Measurements from ENCODE around the gene SERP1. TPM values are rescaled to one million over a fixed set of nuclear protein-coding genes. Genes with fewer than 3 reads are reported as not detected.
A peak's percentile ranks its signal among the peaks of the same experiment; 100 is the strongest.

The SERP1 gene
- total and polyA plus RNA-seq, 4 donors: 84.7 to 310 (median 154) TPM

DNA sequence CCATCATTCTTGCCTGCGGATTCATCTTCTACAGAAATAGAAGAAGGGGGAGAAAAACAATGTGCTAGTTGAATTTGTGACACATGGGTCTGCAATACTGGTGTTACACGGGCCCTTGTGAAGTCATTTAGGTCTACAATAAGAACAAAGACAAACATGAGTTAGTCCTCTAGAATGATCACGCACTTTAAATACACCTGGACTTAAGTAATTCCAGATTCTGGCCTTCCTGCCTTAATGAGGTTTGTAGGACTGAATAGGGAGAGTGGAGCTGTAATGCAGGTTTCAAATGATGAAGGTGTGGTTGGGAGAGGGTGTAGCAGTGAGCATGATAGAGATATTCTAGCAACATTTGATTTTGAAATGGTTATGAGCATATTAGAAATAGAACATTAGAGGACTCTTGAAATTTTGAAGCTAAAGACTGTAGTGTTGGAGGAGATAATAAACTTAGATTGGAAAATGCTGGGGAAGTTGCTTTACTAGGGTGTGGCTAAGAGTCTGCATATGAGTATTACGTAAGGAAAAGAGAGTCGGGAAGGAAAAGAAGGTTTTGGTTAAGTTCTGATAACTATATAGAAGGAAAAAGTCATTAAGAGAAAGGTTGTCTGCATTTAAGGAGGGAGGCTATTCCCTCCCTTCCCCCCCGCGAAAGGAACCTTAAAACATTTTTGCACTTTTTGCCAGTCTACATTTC is 897 bp upstream of the SERP1 start:
- peaks cover 2 to 20% (median 7%) of the 10 kb centered on the region in 5 donors for H3K4me1 ChIP-seq (ENCODE audit: control insufficient read depth in 5 of 5, insufficient read depth in 5 of 5, low read length in 5 of 5)
- H3K27me3 ChIP-seq (ENCODE audit: control insufficient read depth in 3 of 3, insufficient read depth in 3 of 3, low read length in 2 of 3): no peaks in the 10 kb centered on the region
- peak overlapping the region; percentile 93 to 97 for H3K27ac ChIP-seq (ENCODE audit: low read depth in 1 of 2, low read length in 1 of 2)
- WGBS, 2 donors: 13 to 17% methylated on average over 7 of the region's 7 CpGs
- H3K9me3 ChIP-seq (ENCODE audit: control insufficient read depth in 4 of 4, insufficient read depth in 3 of 4, low read length in 3 of 4): no peaks in the 10 kb centered on the region
- DNase-seq: no peak
- H3K9ac ChIP-seq (ENCODE audit: insufficient read depth in 1 of 2, low read length in 2 of 2): peak overlapping the region; percentile 92 to 96
- H3K36me3 ChIP-seq (ENCODE audit: control insufficient read depth in 4 of 4, insufficient read depth in 4 of 4, low read length in 4 of 4): peaks cover 4 to 15% (median 7%) of the 10 kb centered on the region in 4 donors
- no peak for TF ChIP-seq CTCF (IDR thresholded peaks at IDR 0.05; ENCODE audit: control extremely low read depth, extremely low read depth)
- H3K4me3 ChIP-seq: peak overlapping the region; percentile 70
- no peak for ATAC-seq (ENCODE audit: insufficient read depth, low FRiP score)

DNA sequence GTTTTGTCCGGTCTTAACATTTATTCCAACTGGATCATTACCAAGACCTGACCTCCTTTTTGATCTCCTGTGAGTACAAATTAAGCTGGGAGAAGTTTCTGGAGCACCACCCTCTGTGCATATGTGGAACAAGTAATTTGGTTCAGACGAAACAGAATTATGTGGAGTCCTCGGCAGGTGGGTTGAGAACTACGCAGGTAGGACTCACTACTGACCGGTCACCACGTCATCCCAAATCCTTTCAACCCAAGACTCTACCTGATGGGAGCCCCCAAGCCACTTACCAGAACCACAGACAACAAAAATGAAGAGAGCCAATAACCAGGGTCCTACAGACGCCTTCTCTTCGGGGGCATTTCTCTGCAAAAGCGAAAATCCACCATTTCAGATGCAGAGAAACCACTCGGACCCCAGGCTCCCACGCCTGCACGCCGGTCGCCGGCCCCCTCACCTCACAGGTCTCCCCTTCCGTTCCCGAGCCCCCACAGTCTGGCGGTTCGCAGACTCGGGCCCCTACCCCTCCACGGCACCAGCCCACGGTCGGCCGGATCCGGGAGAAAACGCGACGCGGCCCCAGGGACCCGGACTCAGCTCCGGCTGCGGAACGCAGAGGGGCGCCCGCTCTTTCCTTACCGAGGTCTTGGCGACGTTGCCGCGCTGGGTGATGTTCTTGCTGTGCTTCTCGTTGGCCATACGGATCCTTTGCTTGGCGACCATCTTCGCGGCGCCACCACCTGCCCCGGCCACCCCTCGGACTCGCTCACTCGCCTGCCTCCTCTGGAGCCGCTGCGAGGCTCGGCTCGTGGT is 674 bp downstream of the SERP1 start:
- peaks cover 2 to 20% (median 7%) of the 10 kb centered on the region in 5 donors for H3K4me1 ChIP-seq (ENCODE audit: control insufficient read depth in 5 of 5, insufficient read depth in 5 of 5, low read length in 5 of 5)
- DNase-seq (peak; percentile 38 to 63 (median 58)), ATAC-seq (ENCODE audit: insufficient read depth, low FRiP score) (peak; percentile 7)
- WGBS, 2 donors: 0 to 1% methylated on average over 54 of the region's 54 CpGs
- TF ChIP-seq CTCF (IDR thresholded peaks at IDR 0.05; ENCODE audit: control extremely low read depth, extremely low read depth): no peak
- peak overlapping the region; percentile 83 for H3K4me3 ChIP-seq
- peak overlapping the region; percentile 96 for H3K9ac ChIP-seq (ENCODE audit: insufficient read depth in 1 of 2, low read length in 2 of 2)
- no peaks in the 10 kb centered on the region for H3K27me3 ChIP-seq (ENCODE audit: control insufficient read depth in 3 of 3, insufficient read depth in 3 of 3, low read length in 2 of 3)
- H3K27ac ChIP-seq (ENCODE audit: low read depth in 1 of 2, low read length in 1 of 2): peak overlapping the region; percentile 97 to 99
- peaks cover 2 to 19% (median 8%) of the 10 kb centered on the region in 4 donors for H3K36me3 ChIP-seq (ENCODE audit: control insufficient read depth in 4 of 4, insufficient read depth in 4 of 4, low read length in 4 of 4)
- H3K9me3 ChIP-seq (ENCODE audit: control insufficient read depth in 4 of 4, insufficient read depth in 3 of 4, low read length in 3 of 4): no peaks in the 10 kb centered on the region

GRCh38 chr3:150544726-150545125 is 1.6 kb downstream of the SERP1 start:
- DNase-seq (peak in 1 of 3 donors; percentile 30), ATAC-seq (ENCODE audit: insufficient read depth, low FRiP score) (no peak)
- no peaks in the 10 kb centered on the region for H3K9me3 ChIP-seq (ENCODE audit: control insufficient read depth in 4 of 4, insufficient read depth in 3 of 4, low read length in 3 of 4)
- H3K4me1 ChIP-seq (ENCODE audit: control insufficient read depth in 5 of 5, insufficient read depth in 5 of 5, low read length in 5 of 5): peaks cover 2 to 20% (median 7%) of the 10 kb centered on the region in 5 donors
- peaks cover 1 to 19% (median 8%) of the 10 kb centered on the region in 4 donors for H3K36me3 ChIP-seq (ENCODE audit: control insufficient read depth in 4 of 4, insufficient read depth in 4 of 4, low read length in 4 of 4)
- peak overlapping the region in 1 of 2 donors; percentile 53 for H3K27ac ChIP-seq (ENCODE audit: low read depth in 1 of 2, low read length in 1 of 2)
- no peak for TF ChIP-seq CTCF (IDR thresholded peaks at IDR 0.05; ENCODE audit: control extremely low read depth, extremely low read depth)
- 0 to 2% methylated on average over 1 of the region's 1 CpG for WGBS, 2 donors
- H3K9ac ChIP-seq (ENCODE audit: insufficient read depth in 1 of 2, low read length in 2 of 2): peak overlapping the region in 1 of 2 donors; percentile 96
- H3K27me3 ChIP-seq (ENCODE audit: control insufficient read depth in 3 of 3, insufficient read depth in 3 of 3, low read length in 2 of 3): no peaks in the 10 kb centered on the region
- no peak overlapping the region for H3K4me3 ChIP-seq

Data from lung (tissue), 12 donors.